IMR-90 (cell line): ENCODE results near the gene NR2F2. TPM values are rescaled to one million over a fixed set of nuclear protein-coding genes. Genes with fewer than 3 reads are reported as not detected.
A peak's percentile ranks its signal among the peaks of the same experiment; 100 is the strongest.

Experiments used
- ATAC-seq: fragments of 200-7000 bp; cut with Tn5 transposase; 2 replicates; pipeline ENCODE4 v1.9.1; 2020; ENCODE audit warnings: low read depth, mild to moderate bottlenecking, moderate library complexity
- BruUV-seq: library from RNA; stranded (reverse); fragments of 400-500 nt; replicated peaks from 2 replicates; lab custom pipeline; 2021; lab: Mats Ljungman, UMichigan
- CTCF ChIA-PET: fragments of 300-600 bp; formaldehyde crosslinking; extraction: SDS; loops from one replicate; lab custom pipeline; 2021; ENCODE audit warnings: antibody characterized with exemption; lab: Yijun Ruan, JAX
- POLR2A ChIA-PET: fragments of 300-600 bp; sonication (Branson Sonifier 250); formaldehyde crosslinking; loops from one replicate; lab custom pipeline; 2022; ENCODE audit warnings: antibody characterized with exemption; ENCODE audit not compliant: unreplicated experiment; lab: Charles Lee
- DNase-seq: peaks from one replicate; pipeline ENCODE4 v3.0.0; 2013
- H2AFZ ChIP-seq: replicated peaks from 2 replicates; pipeline ENCODE3; 2013; ENCODE audit warnings: low read length, mild to moderate bottlenecking; ENCODE audit not compliant: poor library complexity
- H2AK5ac ChIP-seq: 2 replicates; pipeline ENCODE4 v1.6.1; 2013; ENCODE audit warnings: low read depth, low read length, inconsistent platforms
- H2AK9ac ChIP-seq: replicated peaks from 2 replicates; pipeline ENCODE3; 2013; ENCODE audit warnings: mild to moderate bottlenecking, low read depth, low read length, moderate library complexity; ENCODE audit not compliant: poor library complexity
- H2BK120ac ChIP-seq: 2 replicates; pipeline ENCODE4 v1.6.1; 2013; ENCODE audit warnings: low read depth, low read length, inconsistent platforms
- H2BK15ac ChIP-seq: 3 replicates; pipeline ENCODE4 v1.6.1; 2013; ENCODE audit warnings: low read depth, low read length, inconsistent platforms
- H2BK20ac ChIP-seq: 2 replicates; pipeline ENCODE4 v1.6.1; 2013; ENCODE audit warnings: low read depth, mild to moderate bottlenecking, inconsistent platforms, low read length, moderate library complexity
- H2BK5ac ChIP-seq: 2 replicates; pipeline ENCODE4 v1.6.1; 2013; ENCODE audit warnings: mild to moderate bottlenecking, low read depth, low read length, inconsistent platforms; ENCODE audit not compliant: poor library complexity, severe bottlenecking
- H3K14ac ChIP-seq: replicated peaks from 2 replicates; pipeline ENCODE4 v1.6.1; 2013; ENCODE audit warnings: low read depth, low read length, inconsistent platforms
- H3K18ac ChIP-seq: 2 replicates; pipeline ENCODE4 v1.6.1; 2013; ENCODE audit warnings: low read depth, low read length, control low read depth
- H3K23ac ChIP-seq: 2 replicates; pipeline ENCODE4 v1.6.1; 2013; ENCODE audit warnings: low read depth, low read length, inconsistent platforms
- H3K27ac ChIP-seq: 2 replicates; pipeline ENCODE4 v1.5.1; 2013; ENCODE audit warnings: mild to moderate bottlenecking, control low read depth, low read length; ENCODE audit not compliant: insufficient read depth
- H3K27me3 ChIP-seq: 2 replicates; pipeline ENCODE4 v1.6.1; 2013; ENCODE audit warnings: low read length; ENCODE audit not compliant: control insufficient read depth, insufficient read depth
- H3K36me3 ChIP-seq: 2 replicates; pipeline ENCODE4 v1.6.1; 2013; ENCODE audit warnings: low read length, mixed read lengths; ENCODE audit not compliant: control insufficient read depth, insufficient read depth
- H3K4ac ChIP-seq: 2 replicates; pipeline ENCODE4 v1.6.1; 2013; ENCODE audit warnings: low read depth, low read length, inconsistent platforms
- H3K4me1 ChIP-seq: 2 replicates; pipeline ENCODE4 v1.6.1; 2013; ENCODE audit warnings: low read length, mixed read lengths; ENCODE audit not compliant: control insufficient read depth, insufficient read depth
- H3K4me2 ChIP-seq: 2 replicates; pipeline ENCODE4 v1.6.1; 2013; ENCODE audit warnings: low read depth, mild to moderate bottlenecking, control low read depth, low read length, moderate library complexity
- H3K4me3 ChIP-seq: 2 replicates; pipeline ENCODE4 v1.5.1; 2013; ENCODE audit warnings: low read depth, mild to moderate bottlenecking, control low read depth, low read length, moderate library complexity; ENCODE audit not compliant: insufficient read depth
- H3K56ac ChIP-seq: 2 replicates; pipeline ENCODE4 v1.6.1; 2013; ENCODE audit warnings: low read length, inconsistent platforms; ENCODE audit not compliant: insufficient read depth; ENCODE audit errors: extremely low read depth
- H3K79me1 ChIP-seq, 2 experiments: 2 replicates each; pipeline ENCODE4 v1.6.1; 2013; ENCODE audit warnings: low read length in 2 of 2, inconsistent platforms in 1 of 2, low read depth in 1 of 2
- H3K9ac ChIP-seq: 2 replicates; pipeline ENCODE4 v1.6.1; 2013; ENCODE audit warnings: low read depth, low read length, control low read depth
- H3K9me1 ChIP-seq: 2 replicates; pipeline ENCODE4 v1.6.1; 2013; ENCODE audit warnings: low read length, inconsistent platforms; ENCODE audit not compliant: insufficient read depth
- H3K9me3 ChIP-seq: 2 replicates; pipeline ENCODE4 v1.6.1; 2013; ENCODE audit warnings: low read length; ENCODE audit not compliant: control insufficient read depth, insufficient read depth
- H4K20me1 ChIP-seq: 2 replicates; pipeline ENCODE4 v1.6.1; 2013; ENCODE audit warnings: low read length, inconsistent platforms; ENCODE audit not compliant: insufficient read depth
- H4K5ac ChIP-seq: 2 replicates; pipeline ENCODE4 v1.6.1; 2013; ENCODE audit warnings: mild to moderate bottlenecking, low read depth, low read length, control low read depth
- H4K8ac ChIP-seq, 2 experiments: 2 replicates each; pipeline ENCODE4 v1.6.1; 2013; ENCODE audit warnings: low read depth in 2 of 2, low read length in 2 of 2, control low read depth in 1 of 2, inconsistent platforms in 1 of 2
- H4K91ac ChIP-seq: 2 replicates; pipeline ENCODE4 v1.6.1; 2013; ENCODE audit warnings: low read depth, low read length, inconsistent platforms; ENCODE audit not compliant: insufficient read depth
- MAFK ChIP-seq: IDR thresholded peaks from 2 replicates; pipeline ENCODE4 v1.6.1; 2012; ENCODE audit warnings: low read depth, low read length, improper control_type of control experiment
- WGBS, 2 experiments: methylation state at CpG; one replicate each; pipeline versions ENCODE4 v1.1.5 to v1.1.7; 2013; ENCODE audit warnings: missing lambda C conversion rate in 2 of 2; ENCODE audit not compliant: insufficient read length in 1 of 2; ENCODE audit errors: extremely low coverage in 2 of 2; 5-methylcytosine and 5-hydroxymethylcytosine counted together
- dilution Hi-C: fragments of 300-500 bp; cut with HindIII; formaldehyde crosslinking; loops from one replicate; pipeline ENCODE4 v1.14.3; 2018; ENCODE audit warnings: low sequenced_read_pairs; ENCODE audit not compliant: unreplicated experiment
- in situ Hi-C: fragments of 300-500 bp; cut with MboI; formaldehyde crosslinking; loops from 3 replicates; pipeline ENCODE4 v1.14.3; 2019; ENCODE audit warnings: low sequenced_read_pairs, inconsistent platforms, mixed read lengths
- intact Hi-C: fragments of 100-400 bp; cut with micrococcal nuclease; formaldehyde crosslinking; loops from 2 replicates; pipeline ENCODE4 v1.10.0; 2022
- polyA plus RNA-seq, 3 experiments: library from polyadenylated mRNA; depleted of rRNA; stranded (reverse); fragments of >200 nt; gene quantifications; 2 replicates each; pipeline ENCODE4 v1.2.3, GENCODE V29; 2012; ENCODE audit warnings: low replicate concordance in 1 of 3
- total RNA-seq: library from RNA; depleted of rRNA; stranded (reverse); fragments of >200 nt; gene quantifications from 2 replicates; pipeline ENCODE4 v1.2.3, GENCODE V29; 2012

The NR2F2 gene
- total and polyA plus RNA-seq, 2 of the 4 experiments (the other 2 are of a cell fraction) = 20.3 to 161 TPM

DNA sequence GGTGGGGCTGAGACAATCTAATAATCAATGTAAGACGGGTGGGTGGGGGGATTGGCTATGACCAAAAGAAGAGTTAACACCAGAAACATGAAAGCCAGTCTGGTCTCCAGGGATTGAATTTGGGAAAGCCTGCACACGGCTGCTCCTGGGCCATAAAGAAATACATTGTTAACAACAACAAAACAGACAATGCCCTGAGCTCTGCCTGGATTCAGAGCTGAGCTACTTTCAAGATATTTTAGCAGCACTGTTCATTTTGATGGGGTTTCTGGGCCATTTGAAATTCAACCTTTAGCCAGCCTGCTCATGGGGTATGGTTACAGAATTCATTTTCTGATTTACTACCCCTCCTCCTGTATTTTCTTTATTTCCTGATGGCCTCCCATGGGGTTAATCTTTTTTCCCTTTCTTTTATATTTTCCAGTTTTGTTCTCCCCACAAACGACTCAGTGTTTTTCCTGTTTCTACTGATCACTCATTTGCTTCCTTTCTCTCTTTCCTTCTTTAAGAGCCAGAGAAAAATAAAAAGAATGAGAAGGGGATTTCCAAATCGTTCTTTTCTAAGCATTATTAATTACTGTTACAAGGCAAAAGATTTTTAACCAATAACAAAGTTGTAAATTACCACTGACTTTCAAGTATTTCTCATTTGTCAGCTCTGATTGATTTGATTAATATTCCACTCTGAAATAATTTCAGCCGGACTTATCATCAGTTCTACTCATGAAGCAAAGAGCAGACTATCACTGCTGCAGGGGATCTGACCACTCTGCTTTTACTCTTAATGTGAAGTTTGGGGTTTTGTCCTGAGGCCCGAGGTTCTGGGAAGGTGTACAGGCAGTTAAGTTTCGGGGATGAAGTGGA lies 19.6 kb downstream of the NR2F2 start:
- no peaks in the 10 kb centered on the region for H3K9me3 ChIP-seq
- WGBS, 2 experiments = no CpG with 5 or more reads among the region's 7 CpGs
- no peak overlapping the region for H2AK9ac ChIP-seq
- no peak overlapping the region for H2AFZ ChIP-seq
- peaks cover 17% of the 10 kb centered on the region for H3K36me3 ChIP-seq
- H3K14ac ChIP-seq = no peak overlapping the region
- H3K4me3 ChIP-seq = no peak overlapping the region
- H3K27me3 ChIP-seq = no peaks in the 10 kb centered on the region
- CTCF ChIA-PET = interaction anchor here (0.6 kb wide), 1 partner anchor 190 kb away, joined by 4 read pairs; no protein-coding TSS in a partner anchor
- TF ChIP-seq MAFK = no peak
- peak overlapping the region; percentile 34; the same call in 1 of the 2 replicates for H4K5ac ChIP-seq
- no peak for ATAC-seq
- H2BK20ac ChIP-seq = no peak overlapping the region
- in situ Hi-C loops = loop anchor here (10.0 to 25.0 kb wide), 3 partner anchors 788 to 1325 kb away; no protein-coding TSS in a partner anchor
- H4K91ac ChIP-seq = no peak overlapping the region
- H3K27ac ChIP-seq = peak overlapping the region; percentile 2; the same call in 1 of the 2 replicates
- H3K9me1 ChIP-seq = no peaks in the 10 kb centered on the region
- H3K18ac ChIP-seq = no peak overlapping the region
- dilution Hi-C loops = no loop called here
- H2BK5ac ChIP-seq = no peak overlapping the region
- no TSS peak for BruUV-seq
- H3K79me1 ChIP-seq = peaks cover 11 to 53% of the 10 kb centered on the region in 2 experiments
- no peak overlapping the region for H3K56ac ChIP-seq
- peak overlapping the region; percentile 67; the same call in 1 of the 2 replicates for H3K23ac ChIP-seq
- no peak overlapping the region for H2BK120ac ChIP-seq
- POLR2A ChIA-PET = interaction anchor here (0.6 kb wide), 1 partner anchor 33 kb away, joined by 3 read pairs; no protein-coding TSS in a partner anchor
- H3K4me1 ChIP-seq = peaks cover 29% of the 10 kb centered on the region
- intact Hi-C loops = loop anchor here (10.0 kb wide), 1 partner anchor 1945 kb away; no protein-coding TSS in a partner anchor
- H4K8ac ChIP-seq = peak overlapping the region in 1 of 2 experiments; percentile 17; a peak in 1 of 4 replicates
- H3K4me2 ChIP-seq = no peak overlapping the region
- H2AK5ac ChIP-seq = no peak overlapping the region
- no peak overlapping the region for H2BK15ac ChIP-seq
- no peaks in the 10 kb centered on the region for H4K20me1 ChIP-seq
- H3K4ac ChIP-seq = 0 out of 2 replicates have a peak overlapping the region, but pooled peaks have one; percentile 22
- no peak overlapping the region for H3K9ac ChIP-seq
- DNase-seq = no peak
